ENCODE data around the gene FSTL5.
"Not testable (repeated sequence)": the region's sequence is repeated elsewhere in the genome, so short reads cannot be mapped to it uniquely, and the experiment has no call there.

The FSTL5 gene

GRCh38 chr4:162104459-162105124 is 59.2 kb downstream of the FSTL5 start:
- no peak for DNase-seq (ENCODE audit: extremely low read depth in 1 of 2, low read depth in 1 of 2)

GRCh38 chr4:162103908-162104307 is 59.9 kb downstream of the FSTL5 start:
- DNase-seq (ENCODE audit: extremely low read depth in 1 of 2, low read depth in 1 of 2) = not testable (repeated sequence)

- DNase-seq (ENCODE audit: extremely low read depth in 1 of 2, low read depth in 1 of 2) = no peak
Observed at GRCh38 chr4:162102713-162103112, 61.1 kb downstream of the FSTL5 start.

GRCh38 chr4:162101337-162101736 is 62.5 kb downstream of the FSTL5 start:
- no peak for DNase-seq (ENCODE audit: extremely low read depth in 1 of 2, low read depth in 1 of 2)

- DNase-seq (ENCODE audit: extremely low read depth in 1 of 2, low read depth in 1 of 2) = no peak
Observed at GRCh38 chr4:162075726-162076125, 88.1 kb downstream of the FSTL5 start.

- no peak for DNase-seq (ENCODE audit: extremely low read depth in 1 of 2, low read depth in 1 of 2)
Observed at GRCh38 chr4:162061214-162061613, 102.6 kb downstream of the FSTL5 start.

GRCh38 chr4:162059656-162060055 is 104.1 kb downstream of the FSTL5 start:
- no peak for DNase-seq (ENCODE audit: extremely low read depth in 1 of 2, low read depth in 1 of 2)

GRCh38 chr4:162056990-162057389 is 106.8 kb downstream of the FSTL5 start:
- DNase-seq (ENCODE audit: extremely low read depth in 1 of 2, low read depth in 1 of 2) = no peak

- no peak for DNase-seq (ENCODE audit: extremely low read depth in 1 of 2, low read depth in 1 of 2)
Observed at GRCh38 chr4:162046135-162046534, 117.7 kb downstream of the FSTL5 start.

GRCh38 chr4:162038112-162038511 is 125.7 kb downstream of the FSTL5 start:
- no peak for DNase-seq (ENCODE audit: extremely low read depth in 1 of 2, low read depth in 1 of 2)

- DNase-seq (ENCODE audit: extremely low read depth in 1 of 2, low read depth in 1 of 2) = no peak
Observed at GRCh38 chr4:162017863-162018262, 145.9 kb downstream of the FSTL5 start.

- no peak for DNase-seq (ENCODE audit: extremely low read depth in 1 of 2, low read depth in 1 of 2)
Observed at GRCh38 chr4:162016991-162017390, 146.8 kb downstream of the FSTL5 start.

GRCh38 chr4:162016219-162016618 is 147.6 kb downstream of the FSTL5 start:
- no peak for DNase-seq (ENCODE audit: extremely low read depth in 1 of 2, low read depth in 1 of 2)

GRCh38 chr4:162015090-162015489 is 148.7 kb downstream of the FSTL5 start:
- no peak for DNase-seq (ENCODE audit: extremely low read depth in 1 of 2, low read depth in 1 of 2)

- DNase-seq (ENCODE audit: extremely low read depth in 1 of 2, low read depth in 1 of 2) = no peak
Observed at GRCh38 chr4:162011089-162011488, 152.7 kb downstream of the FSTL5 start.

GRCh38 chr4:162010362-162010761 is 153.4 kb downstream of the FSTL5 start:
- no peak for DNase-seq (ENCODE audit: extremely low read depth in 1 of 2, low read depth in 1 of 2)

GRCh38 chr4:161992317-161992716 is 171.5 kb downstream of the FSTL5 start:
- DNase-seq (ENCODE audit: extremely low read depth in 1 of 2, low read depth in 1 of 2) = no peak

GRCh38 chr4:161991811-161992210 is 172.0 kb downstream of the FSTL5 start:
- no peak for DNase-seq (ENCODE audit: extremely low read depth in 1 of 2, low read depth in 1 of 2)

GRCh38 chr4:161990721-161991120 is 173.1 kb downstream of the FSTL5 start:
- no peak for DNase-seq (ENCODE audit: extremely low read depth in 1 of 2, low read depth in 1 of 2)

GRCh38 chr4:161988946-161989345 is 174.9 kb downstream of the FSTL5 start:
- no peak for DNase-seq (ENCODE audit: extremely low read depth in 1 of 2, low read depth in 1 of 2)

GRCh38 chr4:161987611-161988010 is 176.2 kb downstream of the FSTL5 start:
- DNase-seq (ENCODE audit: extremely low read depth in 1 of 2, low read depth in 1 of 2) = no peak

- no peak for DNase-seq (ENCODE audit: extremely low read depth in 1 of 2, low read depth in 1 of 2)
Observed at GRCh38 chr4:161952382-161952781, 211.4 kb downstream of the FSTL5 start.
